HEK293T (cell line): Measurements from ENCODE around the gene CXCR2.

ENCODE experiments used
- ARNT ChIP-seq: fragments of 450-650 bp; IDR thresholded peaks from 2 replicates; pipeline ENCODE4 v1.6.1; 2017; ENCODE audit warnings: mild to moderate bottlenecking
- BHLHE40 ChIP-seq: fragments of 450-650 bp; IDR thresholded peaks from 2 replicates; pipeline ENCODE4 v1.6.1; 2016; ENCODE audit warnings: mild to moderate bottlenecking, moderate library complexity, borderline replicate concordance
- ELF4 ChIP-seq: fragments of 450-650 bp; IDR thresholded peaks from 2 replicates; pipeline ENCODE4 v1.6.1; 2017; ENCODE audit warnings: antibody characterized with exemption
- FOXA1 ChIP-seq: fragments of 450-650 bp; IDR thresholded peaks from 2 replicates; pipeline ENCODE4 v1.6.1; 2016; ENCODE audit warnings: mild to moderate bottlenecking
- FOXK2 ChIP-seq: fragments of 450-650 bp; IDR thresholded peaks from 2 replicates; pipeline ENCODE4 v1.6.1; 2016; ENCODE audit warnings: mild to moderate bottlenecking
- FOXM1 ChIP-seq: fragments of 450-650 bp; IDR thresholded peaks from 2 replicates; pipeline ENCODE4 v1.6.1; 2017; ENCODE audit warnings: mild to moderate bottlenecking, borderline replicate concordance
- HDGF ChIP-seq: fragments of 450-650 bp; IDR thresholded peaks from 2 replicates; pipeline ENCODE4 v1.6.1; 2017; ENCODE audit warnings: antibody characterized with exemption, borderline replicate concordance
- L3MBTL2 ChIP-seq: fragments of 450-650 bp; conservative IDR thresholded peaks from 2 replicates; pipeline ENCODE4 v1.6.1; 2016; ENCODE audit warnings: mild to moderate bottlenecking
- PKNOX1 ChIP-seq: fragments of 450-650 bp; IDR thresholded peaks from 2 replicates; pipeline ENCODE4 v1.6.1; 2016
- SP1 ChIP-seq: fragments of 450-650 bp; IDR thresholded peaks from 2 replicates; pipeline ENCODE4 v1.6.1; 2017
- SUZ12 ChIP-seq: fragments of 450-650 bp; IDR thresholded peaks from 2 replicates; pipeline ENCODE4 v1.6.1; 2016; ENCODE audit warnings: mild to moderate bottlenecking
- TARDBP ChIP-seq: fragments of 450-650 bp; IDR thresholded peaks from 2 replicates; pipeline ENCODE4 v1.6.1; 2016

- TF ChIP-seq ELF4, result no peak
- no peak for TF ChIP-seq SP1
- no peak for TF ChIP-seq TARDBP
- no peak for TF ChIP-seq FOXA1
- TF ChIP-seq FOXM1, result no peak
- no peak for TF ChIP-seq L3MBTL2
- TF ChIP-seq SUZ12, result no peak
- no peak for TF ChIP-seq ARNT
- no peak for TF ChIP-seq PKNOX1
- TF ChIP-seq BHLHE40, result no peak
- no peak for TF ChIP-seq HDGF
- TF ChIP-seq FOXK2, result no peak
Observed at GRCh38 chr2:218130822-218131221, 5.0 kb downstream of the CXCR2 start.
